GM21447 (cell line): ENCODE results near the gene HLA-DPB1.
"Not testable (repeated sequence)": the region's sequence is repeated elsewhere in the genome, so short reads cannot be mapped to it uniquely, and the experiment has no call there.

ENCODE experiments used
- ATAC-seq: cut with Tn5 transposase; IDR thresholded peaks from one replicate; pipeline ENCODE4 v1.9.1; 2021; ENCODE audit not compliant: unreplicated experiment

The HLA-DPB1 gene

GRCh38 chr6:33101121-33101737, 25.4 kb downstream of the HLA-DPB1 start:
- not testable (repeated sequence) for ATAC-seq

- ATAC-seq: no peak
Observed at GRCh38 chr6:33103776-33104175, 28.0 kb downstream of the HLA-DPB1 start.

GRCh38 chr6:33104887-33105286, 29.1 kb downstream of the HLA-DPB1 start:
- ATAC-seq: no peak

GRCh38 chr6:33105386-33105785, 29.6 kb downstream of the HLA-DPB1 start:
- ATAC-seq: no peak

GRCh38 chr6:33105916-33106871, 30.4 kb downstream of the HLA-DPB1 start:
- ATAC-seq: no peak

- no peak for ATAC-seq
Observed at GRCh38 chr6:33107641-33108040, 31.9 kb downstream of the HLA-DPB1 start.

- no peak for ATAC-seq
Observed at GRCh38 chr6:33108307-33108706, 32.5 kb downstream of the HLA-DPB1 start.

- peak; percentile 78 for ATAC-seq
Observed at GRCh38 chr6:33112148-33112547, 36.4 kb downstream of the HLA-DPB1 start.

GRCh38 chr6:33113755-33114154, 38.0 kb downstream of the HLA-DPB1 start:
- no peak for ATAC-seq

- ATAC-seq: no peak
Observed at GRCh38 chr6:33114406-33114805, 38.6 kb downstream of the HLA-DPB1 start.

- ATAC-seq: no peak
Observed at GRCh38 chr6:33116417-33116816, 40.6 kb downstream of the HLA-DPB1 start.

- ATAC-seq: no peak
Observed at GRCh38 chr6:33116841-33117711, 41.3 kb downstream of the HLA-DPB1 start.

GRCh38 chr6:33117811-33118277, 42.1 kb downstream of the HLA-DPB1 start:
- no peak for ATAC-seq

- no peak for ATAC-seq
Observed at GRCh38 chr6:33118525-33119123, 42.8 kb downstream of the HLA-DPB1 start.

- no peak for ATAC-seq
Observed at GRCh38 chr6:33120001-33120400, 44.2 kb downstream of the HLA-DPB1 start.

GRCh38 chr6:33123181-33123580, 47.4 kb downstream of the HLA-DPB1 start:
- no peak for ATAC-seq

GRCh38 chr6:33123732-33124524, 48.1 kb downstream of the HLA-DPB1 start:
- ATAC-seq: no peak

GRCh38 chr6:33124525-33124901, 48.7 kb downstream of the HLA-DPB1 start:
- no peak for ATAC-seq

- ATAC-seq: no peak
Observed at GRCh38 chr6:33124947-33125346, 49.2 kb downstream of the HLA-DPB1 start.
